ENCODE data around the gene SLC35E1.
"Not testable (repeated sequence)": the region's sequence is repeated elsewhere in the genome, so short reads cannot be mapped to it uniquely, and the experiment has no call there.

SLC35E1 gene

GRCh38 chr19:16543734-16544133, 28.5 kb downstream of the SLC35E1 start:
- not testable (repeated sequence) for DNase-seq

GRCh38 chr19:16542910-16543472, 29.2 kb downstream of the SLC35E1 start:
- DNase-seq = no peak

- peak; percentile 78 for DNase-seq
These were observed 29.9 kb downstream of the SLC35E1 start, which contains the start of gene CHERP for GRCh38 chr19:16542045-16542909. CHERP (minus strand) TSS chr19:16542437; CDS start chr19:16542378, 59 bp downstream.

GRCh38 chr19:16541526-16542044, 30.6 kb downstream of the SLC35E1 start:
- no peak for DNase-seq

- no peak for DNase-seq
These were observed 31.3 kb downstream of the SLC35E1 start for GRCh38 chr19:16540948-16541347.

GRCh38 chr19:16537111-16537510, 35.1 kb downstream of the SLC35E1 start:
- no peak for DNase-seq

GRCh38 chr19:16536130-16536529, 36.1 kb downstream of the SLC35E1 start:
- no peak for DNase-seq

GRCh38 chr19:16535381-16535780, 36.8 kb downstream of the SLC35E1 start:
- DNase-seq = no peak

- DNase-seq = no peak
These were observed 39.6 kb downstream of the SLC35E1 start for GRCh38 chr19:16532440-16533234.

- DNase-seq = no peak
These were observed 40.9 kb downstream of the SLC35E1 start for GRCh38 chr19:16531380-16531669.

- no peak for DNase-seq
These were observed 41.5 kb downstream of the SLC35E1 start for GRCh38 chr19:16530540-16531379.

- DNase-seq = no peak
These were observed 42.6 kb downstream of the SLC35E1 start for GRCh38 chr19:16529466-16530144.

GRCh38 chr19:16527971-16528521, 44.2 kb downstream of the SLC35E1 start:
- DNase-seq = no peak

GRCh38 chr19:16527334-16527935, 44.8 kb downstream of the SLC35E1 start:
- DNase-seq = no peak

GRCh38 chr19:16525751-16526481, 46.3 kb downstream of the SLC35E1 start:
- no peak for DNase-seq

- DNase-seq = no peak
These were observed 47.1 kb downstream of the SLC35E1 start for GRCh38 chr19:16524991-16525734.

GRCh38 chr19:16522559-16523377, 49.4 kb downstream of the SLC35E1 start:
- no peak for DNase-seq

- no peak for DNase-seq
These were observed 50.4 kb downstream of the SLC35E1 start for GRCh38 chr19:16521715-16522289.

All from NCI-H2107 (cell line).